NCI-H128 (cell line): ENCODE results near the gene CD7.

Experiments used
- DNase-seq: peaks from one replicate; lab custom pipeline; 2025; ENCODE audit not compliant: unreplicated experiment; lab: John Stamatoyannopoulos, UW

Gene CD7

GRCh38 chr17:82329683-82330321 is 12.4 kb upstream of the CD7 start:
- no peak for DNase-seq

- no peak for DNase-seq
Measured at GRCh38 chr17:82328994-82329507, 11.6 kb upstream of the CD7 start.

GRCh38 chr17:82328141-82328993 is 11.0 kb upstream of the CD7 start:
- no peak for DNase-seq

GRCh38 chr17:82327757-82328140 is 10.3 kb upstream of the CD7 start:
- DNase-seq: no peak

GRCh38 chr17:82327289-82327688 is 9.9 kb upstream of the CD7 start:
- no peak for DNase-seq

DNA sequence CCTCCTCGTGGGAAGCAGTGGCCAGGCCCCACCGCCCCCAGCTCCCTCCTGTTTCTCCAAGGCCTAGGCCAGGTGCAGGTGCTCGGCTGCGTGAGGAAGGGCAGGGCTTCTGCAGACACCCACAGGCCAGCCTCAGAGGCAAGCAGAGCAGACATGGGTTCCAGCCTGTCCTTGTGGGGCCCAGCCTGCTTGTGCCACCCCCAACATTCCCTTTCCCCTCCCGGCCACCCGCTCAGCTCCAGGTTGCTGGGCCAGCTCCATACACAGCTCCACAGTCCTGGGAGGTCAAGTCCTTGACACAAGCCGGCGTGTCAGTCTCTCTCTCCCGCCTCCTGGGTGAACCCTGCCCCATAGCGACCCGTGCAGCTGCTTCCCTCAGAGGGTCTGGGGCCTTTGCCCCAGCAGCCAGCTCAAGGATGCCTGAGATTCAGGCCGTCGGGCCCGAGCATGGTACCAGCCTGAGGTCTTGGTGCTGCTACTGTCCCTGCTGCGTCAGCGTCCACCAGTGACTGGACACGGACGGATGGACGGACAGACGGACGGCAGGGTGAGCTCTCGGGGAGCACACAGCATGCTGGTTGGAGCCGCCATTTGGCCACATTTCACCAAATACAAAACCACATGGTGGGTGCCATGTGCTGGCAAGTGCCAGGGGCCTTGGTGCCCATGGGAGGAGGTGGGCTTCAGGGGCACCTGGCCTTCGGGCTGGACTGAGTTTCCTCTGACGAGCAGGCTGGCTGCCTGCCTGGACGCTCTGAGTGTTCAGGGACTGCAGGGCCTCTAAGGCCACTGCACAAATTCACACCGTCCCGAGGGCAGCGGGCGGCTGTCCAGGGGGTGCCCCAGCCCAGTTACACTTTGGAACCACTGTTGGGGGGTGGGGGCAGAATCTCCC is 8.1 kb upstream of the CD7 start:
- no peak for DNase-seq

GRCh38 chr17:82324566-82325285 is 7.3 kb upstream of the CD7 start:
- DNase-seq: no peak

DNA sequence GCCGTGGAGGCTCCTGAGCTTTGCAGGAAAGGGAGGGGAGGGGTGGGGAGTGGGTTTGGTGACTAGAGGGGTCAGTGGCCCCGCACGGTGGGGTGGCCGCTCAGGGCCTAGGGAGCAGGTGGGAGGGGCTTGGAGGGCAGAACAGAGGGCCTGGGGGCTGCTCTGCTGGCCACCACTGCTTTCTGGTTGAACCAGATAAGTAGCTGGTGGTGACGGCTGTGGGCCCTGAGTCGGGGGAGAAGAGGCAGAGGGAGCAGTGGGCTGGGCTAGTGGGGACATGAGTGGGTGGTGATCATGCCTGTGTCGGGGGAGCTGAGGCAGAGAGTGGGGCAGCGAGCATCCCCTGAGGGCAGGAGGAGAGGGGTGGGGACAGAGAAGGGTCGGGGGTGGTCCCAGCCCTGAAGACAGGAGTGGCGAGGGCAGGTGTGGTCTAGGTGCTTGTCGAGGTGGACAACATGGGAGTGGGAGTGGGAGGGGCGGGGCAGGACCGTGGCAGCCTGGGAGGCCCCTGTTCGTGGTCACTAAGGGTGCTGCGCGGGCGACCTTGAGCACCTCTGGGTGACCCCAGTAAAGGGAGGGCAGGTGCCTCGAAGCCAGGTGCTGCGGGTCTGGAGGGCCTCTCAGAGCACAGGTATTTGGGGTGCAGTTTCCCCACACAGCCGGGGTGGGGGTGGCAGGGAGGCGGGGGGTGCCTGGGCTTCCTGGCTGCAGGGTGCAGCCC is 6.3 kb upstream of the CD7 start:
- DNase-seq: no peak

GRCh38 chr17:82322526-82323453 is 5.4 kb upstream of the CD7 start:
- no peak for DNase-seq

- no peak for DNase-seq
Measured at GRCh38 chr17:82321947-82322466, 4.6 kb upstream of the CD7 start.

- no peak for DNase-seq
Measured at GRCh38 chr17:82320956-82321927, 3.8 kb upstream of the CD7 start.

DNA sequence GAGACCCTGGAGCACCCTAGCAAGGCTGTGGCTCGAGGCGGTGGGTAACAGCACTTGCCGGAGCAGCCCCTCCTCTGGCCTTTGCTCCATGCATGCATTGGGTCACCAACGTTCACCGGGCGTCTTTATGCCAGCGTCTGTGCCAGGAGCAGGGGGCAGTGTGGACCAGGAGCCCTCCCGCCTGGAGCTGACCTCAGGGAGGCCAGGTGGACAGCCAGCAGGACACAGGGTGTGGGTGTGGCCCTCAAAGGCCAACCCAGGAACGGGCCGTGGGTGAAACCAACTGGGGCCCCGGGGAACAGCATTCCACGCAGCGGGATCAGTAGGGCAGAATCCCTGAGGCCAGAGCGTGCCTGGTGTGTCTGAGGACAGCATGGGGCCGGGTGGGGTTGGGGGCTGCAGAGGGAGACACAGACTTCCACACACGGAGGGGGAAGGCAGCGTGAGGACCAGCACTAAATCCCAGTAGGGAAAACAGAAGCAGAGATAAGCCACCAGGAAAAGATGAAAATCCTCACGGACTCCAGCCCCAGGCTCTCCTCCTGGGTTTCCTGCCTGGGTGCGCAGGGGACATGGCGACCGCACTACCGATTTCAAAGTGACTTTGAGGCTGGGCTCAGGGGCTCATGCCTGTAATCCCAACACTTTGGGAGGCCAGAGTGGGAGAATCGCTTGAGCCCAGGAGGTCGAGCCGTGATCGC is 2.9 kb upstream of the CD7 start:
- DNase-seq: no peak

- DNase-seq: no peak
Measured at GRCh38 chr17:82319619-82320062, 2.2 kb upstream of the CD7 start.

- DNase-seq: no peak
Measured at GRCh38 chr17:82318772-82319606, 1.6 kb upstream of the CD7 start.

DNA sequence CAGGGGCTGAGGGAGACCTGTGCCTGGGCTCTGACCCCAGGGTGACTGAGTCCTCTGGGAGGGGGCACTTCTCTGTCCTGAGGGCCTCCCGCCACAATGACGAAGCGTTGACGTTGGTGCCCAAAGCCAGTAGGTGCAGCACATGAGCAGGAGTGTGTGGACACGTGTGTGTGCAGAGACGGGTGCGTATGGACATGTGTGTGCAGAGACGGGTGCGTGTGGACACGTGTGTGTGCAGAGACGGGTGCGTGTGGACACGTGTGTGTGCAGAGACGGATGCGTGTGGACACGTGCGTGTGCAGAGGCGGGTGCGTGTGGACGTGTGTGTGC is 726 bp upstream of the CD7 start:
- DNase-seq: no peak
